GM12878 (cell line): ENCODE measurements around the gene F10. TPM values are rescaled to one million over a fixed set of nuclear protein-coding genes. Genes with fewer than 3 reads are reported as not detected.

ENCODE experiments used
- ATAC-seq: fragments of 200-7000 bp; cut with Tn5 transposase; 3 replicates; pipeline ENCODE4 v1.9.1; 2020; ENCODE audit warnings: mild to moderate bottlenecking, moderate library complexity
- BruUV-seq: library from RNA; stranded (reverse); fragments of 400-500 nt; replicated peaks from 2 replicates; lab custom pipeline; 2021; lab: Mats Ljungman, UMichigan
- CTCF ChIA-PET: fragments of 300-600 bp; sonication (Branson Sonifier 250); formaldehyde crosslinking; extraction: SDS; loops from one replicate; lab custom pipeline; 2021; ENCODE audit warnings: inconsistent platforms; lab: Yijun Ruan, JAX
- POLR2A ChIA-PET: fragments of 350-600 bp; formaldehyde crosslinking; extraction: SDS; loops from one replicate; lab custom pipeline; 2021; ENCODE audit warnings: inconsistent platforms; lab: Charles Lee
- RAD21 ChIA-PET: fragments of 300-600 bp; sonication (Branson Sonifier 250); formaldehyde crosslinking; loops from one replicate; lab custom pipeline; 2023; ENCODE audit warnings: antibody characterized with exemption; ENCODE audit not compliant: unreplicated experiment; lab: Charles Lee
- SMC1A ChIA-PET: fragments of 300-600 bp; sonication (Branson Sonifier 250); formaldehyde crosslinking; loops from one replicate; lab custom pipeline; 2023; ENCODE audit not compliant: unreplicated experiment, uncharacterized antibody; lab: Charles Lee
- DNase-seq: peaks from one replicate; pipeline ENCODE4 v3.0.0-alpha.2; 2011; ENCODE audit warnings: low read depth, low spot score
- FAIRE-seq: peaks from 3 replicates; lab custom pipeline; 2011; peaks lifted over from hg19 to GRCh38; lab: Jason Lieb, UNC
- H2AFZ ChIP-seq: 2 replicates; pipeline ENCODE4 v1.6.0; 2011; ENCODE audit warnings: low read depth, low read length, control low read depth; ENCODE audit not compliant: control insufficient read depth
- H3K27ac ChIP-seq: 2 replicates; pipeline ENCODE4 v1.5.1; 2011; ENCODE audit warnings: control low read depth; ENCODE audit not compliant: control insufficient read depth, insufficient read depth
- H3K27me3 ChIP-seq, 2 experiments: replicated peaks in 1 of 2; 2 replicates each; pipeline versions ENCODE4 v1.6.0 to v1.6.1; 2011; ENCODE audit warnings: low read length in 1 of 2; ENCODE audit not compliant: control insufficient read depth in 2 of 2, insufficient read depth in 2 of 2
- H3K36me3 ChIP-seq, 2 experiments: 2 replicates each; pipeline ENCODE4 v1.5.1; 2011; ENCODE audit warnings: low read length in 1 of 2; ENCODE audit not compliant: control insufficient read depth in 2 of 2, insufficient read depth in 2 of 2
- H3K4me1 ChIP-seq: 2 replicates; pipeline ENCODE4 v1.6.1; 2011; ENCODE audit warnings: mild to moderate bottlenecking, low read length, moderate library complexity, mixed read lengths; ENCODE audit not compliant: control insufficient read depth, insufficient read depth
- H3K4me2 ChIP-seq: 2 replicates; pipeline ENCODE4 v1.6.0; 2011; ENCODE audit warnings: control low read depth; ENCODE audit not compliant: control insufficient read depth, insufficient read depth
- H3K4me3 ChIP-seq: fragments of 200-600 bp; sonication (generic); 2 replicates; pipeline ENCODE4 v1.5.1; 2016
- H3K79me2 ChIP-seq: 2 replicates; pipeline ENCODE4 v1.6.0; 2011; ENCODE audit warnings: low read length; ENCODE audit not compliant: control insufficient read depth, insufficient read depth
- H3K9ac ChIP-seq: 2 replicates; pipeline ENCODE4 v1.8.0; 2011; ENCODE audit warnings: low read length, control low read depth, mixed read lengths; ENCODE audit not compliant: control insufficient read depth, insufficient read depth
- H3K9me3 ChIP-seq: replicated peaks from 3 replicates; pipeline ENCODE4 v1.5.1; 2011; ENCODE audit warnings: mild to moderate bottlenecking, low read length; ENCODE audit not compliant: control insufficient read depth, insufficient read depth
- H4K20me1 ChIP-seq: 2 replicates; pipeline ENCODE4 v1.6.0; 2011; ENCODE audit not compliant: control insufficient read depth, insufficient read depth
- HDAC2 ChIP-seq: fragments of 200-600 bp; sonication (generic); IDR thresholded peaks from 2 replicates; pipeline ENCODE4 v1.6.1; 2017
- IRF4 ChIP-seq: IDR thresholded peaks from 2 replicates; pipeline ENCODE4 v1.6.1; 2011; ENCODE audit warnings: low read depth, low read length
- JUNB ChIP-seq: IDR thresholded peaks from 2 replicates; pipeline ENCODE4 v1.6.1; 2016; ENCODE audit warnings: antibody characterized with exemption, mild to moderate bottlenecking
- POLR2AphosphoS5 ChIP-seq: IDR thresholded peaks from 2 replicates; pipeline ENCODE4 v1.6.1; 2011; ENCODE audit warnings: mild to moderate bottlenecking, low read length, inconsistent platforms
- SMAD5 ChIP-seq: IDR thresholded peaks from 2 replicates; pipeline ENCODE4 v1.6.1; 2016; ENCODE audit warnings: antibody characterized with exemption, low read depth
- SMARCA5 ChIP-seq: fragments of 450-650 bp; IDR thresholded peaks from 2 replicates; pipeline ENCODE4 v1.6.1; 2017; ENCODE audit warnings: mild to moderate bottlenecking
- TCF7 ChIP-seq: IDR thresholded peaks from 2 replicates; pipeline ENCODE4 v1.6.1; 2014; ENCODE audit warnings: antibody characterized with exemption, borderline replicate concordance
- WRNIP1 ChIP-seq: IDR thresholded peaks from 2 replicates; pipeline ENCODE4 v1.6.1; 2011; ENCODE audit warnings: low read depth, low read length, improper control_type of control experiment, borderline replicate concordance
- WGBS: methylation state at CpG from one replicate; pipeline ENCODE4 v1.1.6; 2016; ENCODE audit warnings: low lambda C conversion rate; ENCODE audit not compliant: insufficient replicate concordance, insufficient coverage; ENCODE audit errors: missing lambda C conversion rate; 5-methylcytosine and 5-hydroxymethylcytosine counted together
- in situ Hi-C: fragments of 300-500 bp; cut with MboI; formaldehyde crosslinking; loops from 9 replicates; pipeline ENCODE4 v1.14.3; 2018; ENCODE audit warnings: mixed read lengths
- intact Hi-C: fragments of 100-400 bp; cut with micrococcal nuclease; formaldehyde crosslinking; loops from one replicate; pipeline ENCODE4 v1.14.2; 2022; ENCODE audit not compliant: unreplicated experiment
- polyA plus RNA-seq, 11 experiments: library from polyadenylated mRNA; depleted of rRNA in 4 of 11; unstranded in 6 of 11; stranded (reverse) in 5 of 11; fragments of >200 nt; fragmentation: Nextera tagmentation in 4 of 11; fragmentation: Illumina TruSeq in 1 of 11; extraction: Ambion mirVana in 4 of 11; extraction: Trizol in 1 of 11; gene quantifications; 1 replicate in 1 of 11; 2 replicates in 10 of 11; pipeline versions ENCODE4 v1.2.1 to v1.2.3, GENCODE V29; 2011 to 2016; ENCODE audit warnings: inconsistent platforms in 2 of 11, missing spikeins in 2 of 11, low read depth in 1 of 11
- total RNA-seq, 4 experiments: library from RNA; depleted of rRNA in 3 of 4; stranded (reverse); fragments of >200 nt in 3 of 4; fragmentation: Illumina TruSeq in 1 of 4; extraction: Trizol in 1 of 4; gene quantifications; 2 replicates each; pipeline versions ENCODE4 v1.2.1 to v1.2.3, GENCODE V29; 2013 to 2021
- TF ChIP-seq, protein P1 (sequence below): fragments of 450-650 bp; conservative IDR thresholded peaks from 2 replicates; pipeline ENCODE4 v1.6.1; 2017; ENCODE audit warnings: mild to moderate bottlenecking, moderate library complexity
- TF ChIP-seq, protein P2 (sequence below): IDR thresholded peaks from 2 replicates; pipeline ENCODE4 v1.6.1; 2011; ENCODE audit warnings: low read depth, low read length, improper control_type of control experiment, borderline replicate concordance
- TF ChIP-seq, protein P3 (sequence below): fragments of 450-650 bp; IDR thresholded peaks from 2 replicates; pipeline ENCODE4 v1.6.1; 2017; ENCODE audit warnings: mild to moderate bottlenecking, moderate library complexity

The F10 gene
- total and polyA plus RNA-seq, 10 of the 15 experiments (the other 5 are each of a cell fraction or from before 2014, with no cell fraction given): not detected

DNA sequence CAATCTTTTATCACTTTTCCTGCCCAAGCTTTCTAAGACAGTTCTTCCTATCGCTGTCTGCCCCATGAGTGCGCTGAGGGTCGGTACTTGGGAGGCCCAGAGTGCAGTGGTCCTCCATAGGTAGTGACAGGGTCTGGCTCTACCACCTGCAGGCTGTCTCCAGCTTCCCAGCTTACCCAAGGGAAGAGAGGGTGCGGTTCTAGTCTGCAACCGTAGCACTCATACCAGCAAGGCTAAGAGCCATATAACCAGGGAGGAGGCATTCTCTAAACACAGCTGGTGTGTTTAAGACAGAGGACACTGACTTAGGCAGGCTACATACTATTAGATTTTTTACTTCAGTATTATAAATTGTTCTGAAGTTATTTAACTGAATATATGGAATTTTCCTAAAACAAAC is 44.1 kb downstream of the F10 start (continued):
- TF ChIP-seq, protein P1, sequence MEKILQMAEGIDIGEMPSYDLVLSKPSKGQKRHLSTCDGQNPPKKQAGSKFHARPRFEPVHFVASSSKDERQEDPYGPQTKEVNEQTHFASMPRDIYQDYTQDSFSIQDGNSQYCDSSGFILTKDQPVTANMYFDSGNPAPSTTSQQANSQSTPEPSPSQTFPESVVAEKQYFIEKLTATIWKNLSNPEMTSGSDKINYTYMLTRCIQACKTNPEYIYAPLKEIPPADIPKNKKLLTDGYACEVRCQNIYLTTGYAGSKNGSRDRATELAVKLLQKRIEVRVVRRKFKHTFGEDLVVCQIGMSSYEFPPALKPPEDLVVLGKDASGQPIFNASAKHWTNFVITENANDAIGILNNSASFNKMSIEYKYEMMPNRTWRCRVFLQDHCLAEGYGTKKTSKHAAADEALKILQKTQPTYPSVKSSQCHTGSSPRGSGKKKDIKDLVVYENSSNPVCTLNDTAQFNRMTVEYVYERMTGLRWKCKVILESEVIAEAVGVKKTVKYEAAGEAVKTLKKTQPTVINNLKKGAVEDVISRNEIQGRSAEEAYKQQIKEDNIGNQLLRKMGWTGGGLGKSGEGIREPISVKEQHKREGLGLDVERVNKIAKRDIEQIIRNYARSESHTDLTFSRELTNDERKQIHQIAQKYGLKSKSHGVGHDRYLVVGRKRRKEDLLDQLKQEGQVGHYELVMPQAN: no peak
- TF ChIP-seq HDAC2: no peak
- TF ChIP-seq IRF4: no peak

DNA sequence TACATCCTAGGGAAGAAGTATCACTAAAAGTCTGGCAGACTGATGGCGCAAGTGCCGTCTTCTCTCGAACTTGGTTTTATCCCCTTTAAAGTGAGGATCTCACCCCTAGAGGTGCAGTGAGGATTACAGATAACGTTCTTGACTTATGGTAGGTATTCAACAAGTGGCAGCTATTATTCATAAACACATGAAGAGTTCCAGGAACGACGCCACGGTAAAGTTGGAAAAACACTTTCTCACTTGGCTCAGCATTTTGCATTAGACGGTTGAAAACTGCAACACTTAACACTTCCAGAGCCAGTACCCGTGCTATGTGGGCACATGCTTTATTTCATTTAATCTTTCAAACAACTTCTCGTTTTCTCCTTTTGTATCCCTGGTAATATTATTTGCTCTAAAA is 44.6 kb downstream of the F10 start:
- Histone ChIP-seq H2AFZ (no peak overlapping the region), H3K9me3 (no peaks in the 10 kb centered on the region), H3K4me2 (no peak overlapping the region), H3K79me2 (no peaks in the 10 kb centered on the region), H3K27me3 (no peaks in the 10 kb centered on the region), H3K9ac (no peak overlapping the region), H3K4me1 (no peaks in the 10 kb centered on the region), H3K4me3 (no peak overlapping the region), H3K36me3 (peaks cover 0 to 6% of the 10 kb centered on the region in 2 experiments; a peak in 3 of 4 replicates), H3K27ac (no peak overlapping the region), H4K20me1 (no peaks in the 10 kb centered on the region)
- SMC1A ChIA-PET: no interaction called here
- BruUV-seq: no TSS peak
- intact Hi-C loops (no loop called here), in situ Hi-C loops (no loop called here)
- RAD21 ChIA-PET: no interaction called here
- FAIRE-seq (no peak), ATAC-seq (no peak), DNase-seq (no peak)
- WGBS: 99% methylated on average over 10 of the region's 10 CpGs
- POLR2A ChIA-PET: no interaction called here
- CTCF ChIA-PET: no interaction called here
- TF ChIP-seq WRNIP1 (no peak), TCF7 (no peak), SMAD5 (no peak), POLR2AphosphoS5 (no peak), JUNB (no peak), SMARCA5 (no peak)
- TF ChIP-seq, protein P2, sequence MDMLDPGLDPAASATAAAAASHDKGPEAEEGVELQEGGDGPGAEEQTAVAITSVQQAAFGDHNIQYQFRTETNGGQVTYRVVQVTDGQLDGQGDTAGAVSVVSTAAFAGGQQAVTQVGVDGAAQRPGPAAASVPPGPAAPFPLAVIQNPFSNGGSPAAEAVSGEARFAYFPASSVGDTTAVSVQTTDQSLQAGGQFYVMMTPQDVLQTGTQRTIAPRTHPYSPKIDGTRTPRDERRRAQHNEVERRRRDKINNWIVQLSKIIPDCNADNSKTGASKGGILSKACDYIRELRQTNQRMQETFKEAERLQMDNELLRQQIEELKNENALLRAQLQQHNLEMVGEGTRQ: no peak
- TF ChIP-seq, protein P3, sequence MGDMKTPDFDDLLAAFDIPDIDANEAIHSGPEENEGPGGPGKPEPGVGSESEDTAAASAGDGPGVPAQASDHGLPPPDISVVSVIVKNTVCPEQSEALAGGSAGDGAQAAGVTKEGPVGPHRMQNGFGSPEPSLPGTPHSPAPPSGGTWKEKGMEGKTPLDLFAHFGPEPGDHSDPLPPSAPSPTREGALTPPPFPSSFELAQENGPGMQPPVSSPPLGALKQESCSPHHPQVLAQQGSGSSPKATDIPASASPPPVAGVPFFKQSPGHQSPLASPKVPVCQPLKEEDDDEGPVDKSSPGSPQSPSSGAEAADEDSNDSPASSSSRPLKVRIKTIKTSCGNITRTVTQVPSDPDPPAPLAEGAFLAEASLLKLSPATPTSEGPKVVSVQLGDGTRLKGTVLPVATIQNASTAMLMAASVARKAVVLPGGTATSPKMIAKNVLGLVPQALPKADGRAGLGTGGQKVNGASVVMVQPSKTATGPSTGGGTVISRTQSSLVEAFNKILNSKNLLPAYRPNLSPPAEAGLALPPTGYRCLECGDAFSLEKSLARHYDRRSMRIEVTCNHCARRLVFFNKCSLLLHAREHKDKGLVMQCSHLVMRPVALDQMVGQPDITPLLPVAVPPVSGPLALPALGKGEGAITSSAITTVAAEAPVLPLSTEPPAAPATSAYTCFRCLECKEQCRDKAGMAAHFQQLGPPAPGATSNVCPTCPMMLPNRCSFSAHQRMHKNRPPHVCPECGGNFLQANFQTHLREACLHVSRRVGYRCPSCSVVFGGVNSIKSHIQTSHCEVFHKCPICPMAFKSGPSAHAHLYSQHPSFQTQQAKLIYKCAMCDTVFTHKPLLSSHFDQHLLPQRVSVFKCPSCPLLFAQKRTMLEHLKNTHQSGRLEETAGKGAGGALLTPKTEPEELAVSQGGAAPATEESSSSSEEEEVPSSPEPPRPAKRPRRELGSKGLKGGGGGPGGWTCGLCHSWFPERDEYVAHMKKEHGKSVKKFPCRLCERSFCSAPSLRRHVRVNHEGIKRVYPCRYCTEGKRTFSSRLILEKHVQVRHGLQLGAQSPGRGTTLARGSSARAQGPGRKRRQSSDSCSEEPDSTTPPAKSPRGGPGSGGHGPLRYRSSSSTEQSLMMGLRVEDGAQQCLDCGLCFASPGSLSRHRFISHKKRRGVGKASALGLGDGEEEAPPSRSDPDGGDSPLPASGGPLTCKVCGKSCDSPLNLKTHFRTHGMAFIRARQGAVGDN: no peak
